ENCODE data around the gene IFI16. TPM values are rescaled to one million over a fixed set of nuclear protein-coding genes. Genes with fewer than 3 reads are reported as not detected.
A peak's percentile ranks its signal among the peaks of the same experiment; 100 is the strongest.

Gene IFI16
- polyA plus RNA-seq (2013, experiment 1 of 2), result 194 TPM
- 191 TPM for polyA plus RNA-seq (2013, experiment 2 of 2)

GRCh38 chr1:159009704-159010361 lies at the start of gene IFI16:
Gene IFI16, plus strand, starts transcription at chr1:159009907. Its CDS starts 4,774 bp downstream, at chr1:159014681.
- Histone ChIP-seq H3K9ac (ENCODE audit: low read length) (peak within 1 kb of the TSS; percentile 99), H4K8ac (ENCODE audit: low read length) (peak within 1 kb of the TSS; percentile 84), H3K4me2 (ENCODE audit: low read length, poor library complexity, severe bottlenecking) (peak within 1 kb of the TSS; percentile 30), H3K4me1 (ENCODE audit: control insufficient read depth, insufficient read depth, low read depth, low read length) (peaks cover 5% of the 10 kb centered on the region), H3K79me1 (replicated peaks; ENCODE audit: low read length, poor library complexity, severe bottlenecking) (peaks cover 9% of the 10 kb centered on the region), H3K4ac (ENCODE audit: low read depth in 1 of 2, low read length in 2 of 2) (peak within 1 kb of the TSS; percentile 66 to 94), H3K4me3 (ENCODE audit: insufficient read depth in 1 of 2, low read depth in 1 of 2, low read length in 2 of 2) (peak within 1 kb of the TSS in 1 of 2 experiments; percentile 86), H3K27me3 (ENCODE audit: control insufficient read depth in 1 of 2, insufficient read depth in 1 of 2, low read length in 2 of 2) (no peaks in the 10 kb centered on the region), H2BK120ac (ENCODE audit: low read depth, low read length) (no peak within 1 kb of the TSS), H3K36me3 (ENCODE audit: control insufficient read depth in 1 of 2, insufficient read depth in 2 of 2, low read depth in 1 of 2, low read length in 2 of 2) (peaks cover 0 to 35% of the 10 kb centered on the region in 2 experiments), H3K14ac (ENCODE audit: low read length in 2 of 2) (no peak within 1 kb of the TSS), H2BK15ac (ENCODE audit: low read depth, poor library complexity, severe bottlenecking) (no peak within 1 kb of the TSS), H2AK5ac (ENCODE audit: low read length, severe bottlenecking) (no peak within 1 kb of the TSS), H3K23ac (ENCODE audit: low read length in 2 of 2) (no peak within 1 kb of the TSS), H3K9me3 (ENCODE audit: control insufficient read depth, low read length) (no peaks in the 10 kb centered on the region), H2BK12ac (ENCODE audit: low read length in 2 of 2) (peak within 1 kb of the TSS in 1 of 2 experiments; percentile 83), H2AFZ (ENCODE audit: low read depth, low read length) (no peak within 1 kb of the TSS), H2BK5ac (ENCODE audit: low read depth, low read length, poor library complexity, severe bottlenecking) (peak within 1 kb of the TSS; percentile 53), H3K27ac (ENCODE audit: low read length, poor library complexity, severe bottlenecking) (peak within 1 kb of the TSS; percentile 87), H3K18ac (ENCODE audit: low read depth in 1 of 2, low read length in 2 of 2) (peak within 1 kb of the TSS; percentile 37 to 91), H4K91ac (ENCODE audit: low read length) (no peak within 1 kb of the TSS)
- DNase-seq, result peak; percentile 97
- 15% methylated on average over 5 of the region's 5 CpGs for WGBS

- 94% methylated on average over 1 of the region's 1 CpG for WGBS
- H3K4me2 ChIP-seq (ENCODE audit: low read length, poor library complexity, severe bottlenecking), result no peak overlapping the region
- H2BK120ac ChIP-seq (ENCODE audit: low read depth, low read length), result no peak overlapping the region
Observed at GRCh38 chr1:158961178-158961577, 48.5 kb upstream of the IFI16 start.

GRCh38 chr1:158962983-158963382 lies 46.7 kb upstream of the IFI16 start:
- H3K79me1 ChIP-seq (replicated peaks; ENCODE audit: low read length, poor library complexity, severe bottlenecking), result no peaks in the 10 kb centered on the region
- no peak overlapping the region for H3K4me3 ChIP-seq (ENCODE audit: insufficient read depth in 1 of 2, low read depth in 1 of 2, low read length in 2 of 2)
- no peak overlapping the region for H4K8ac ChIP-seq (ENCODE audit: low read length)
- no peak for DNase-seq
- H3K36me3 ChIP-seq (ENCODE audit: control insufficient read depth in 1 of 2, insufficient read depth in 2 of 2, low read depth in 1 of 2, low read length in 2 of 2), result no peaks in the 10 kb centered on the region
- no peaks in the 10 kb centered on the region for H3K9me3 ChIP-seq (ENCODE audit: control insufficient read depth, low read length)
- H2AK5ac ChIP-seq (ENCODE audit: low read length, severe bottlenecking), result no peak overlapping the region
- H3K4me2 ChIP-seq (ENCODE audit: low read length, poor library complexity, severe bottlenecking), result no peak overlapping the region
- no peak overlapping the region for H3K4ac ChIP-seq (ENCODE audit: low read depth in 1 of 2, low read length in 2 of 2)
- H2BK5ac ChIP-seq (ENCODE audit: low read depth, low read length, poor library complexity, severe bottlenecking), result no peak overlapping the region
- no peak overlapping the region for H3K9ac ChIP-seq (ENCODE audit: low read length)
- H2BK12ac ChIP-seq (ENCODE audit: low read length in 2 of 2), result no peak overlapping the region
- H3K14ac ChIP-seq (ENCODE audit: low read length in 2 of 2), result no peak overlapping the region
- no peak overlapping the region for H2BK120ac ChIP-seq (ENCODE audit: low read depth, low read length)
- no peak overlapping the region for H2AFZ ChIP-seq (ENCODE audit: low read depth, low read length)
- no peak overlapping the region for H3K27ac ChIP-seq (ENCODE audit: low read length, poor library complexity, severe bottlenecking)
- no peak overlapping the region for H3K23ac ChIP-seq (ENCODE audit: low read length in 2 of 2)
- H3K27me3 ChIP-seq (ENCODE audit: control insufficient read depth in 1 of 2, insufficient read depth in 1 of 2, low read length in 2 of 2), result no peaks in the 10 kb centered on the region
- no peak overlapping the region for H2BK15ac ChIP-seq (ENCODE audit: low read depth, poor library complexity, severe bottlenecking)
- H4K91ac ChIP-seq (ENCODE audit: low read length), result no peak overlapping the region
- no peak overlapping the region for H3K18ac ChIP-seq (ENCODE audit: low read depth in 1 of 2, low read length in 2 of 2)
- WGBS, result 41% methylated on average over 5 of the region's 5 CpGs
- H3K4me1 ChIP-seq (ENCODE audit: control insufficient read depth, insufficient read depth, low read depth, low read length), result no peaks in the 10 kb centered on the region

More at GRCh38 chr1:158961178-158961577, 48.5 kb upstream of the IFI16 start:
- H3K36me3 ChIP-seq (ENCODE audit: control insufficient read depth in 1 of 2, insufficient read depth in 2 of 2, low read depth in 1 of 2, low read length in 2 of 2), result no peaks in the 10 kb centered on the region
- H2BK12ac ChIP-seq (ENCODE audit: low read length in 2 of 2), result no peak overlapping the region
- no peak overlapping the region for H3K9ac ChIP-seq (ENCODE audit: low read length)
- H3K27me3 ChIP-seq (ENCODE audit: control insufficient read depth in 1 of 2, insufficient read depth in 1 of 2, low read length in 2 of 2), result no peaks in the 10 kb centered on the region
- no peak overlapping the region for H2AK5ac ChIP-seq (ENCODE audit: low read length, severe bottlenecking)
- no peak overlapping the region for H3K18ac ChIP-seq (ENCODE audit: low read depth in 1 of 2, low read length in 2 of 2)
- H2BK15ac ChIP-seq (ENCODE audit: low read depth, poor library complexity, severe bottlenecking), result no peak overlapping the region
- H3K9me3 ChIP-seq (ENCODE audit: control insufficient read depth, low read length), result no peaks in the 10 kb centered on the region
- no peak overlapping the region for H3K4me3 ChIP-seq (ENCODE audit: insufficient read depth in 1 of 2, low read depth in 1 of 2, low read length in 2 of 2)
- no peak overlapping the region for H3K4ac ChIP-seq (ENCODE audit: low read depth in 1 of 2, low read length in 2 of 2)
- H3K27ac ChIP-seq (ENCODE audit: low read length, poor library complexity, severe bottlenecking), result no peak overlapping the region
- H2BK5ac ChIP-seq (ENCODE audit: low read depth, low read length, poor library complexity, severe bottlenecking), result no peak overlapping the region
- H3K23ac ChIP-seq (ENCODE audit: low read length in 2 of 2), result no peak overlapping the region
- no peak overlapping the region for H4K8ac ChIP-seq (ENCODE audit: low read length)
- H2AFZ ChIP-seq (ENCODE audit: low read depth, low read length), result no peak overlapping the region
- no peak overlapping the region for H4K91ac ChIP-seq (ENCODE audit: low read length)
- no peaks in the 10 kb centered on the region for H3K4me1 ChIP-seq (ENCODE audit: control insufficient read depth, insufficient read depth, low read depth, low read length)
- H3K14ac ChIP-seq (ENCODE audit: low read length in 2 of 2), result no peak overlapping the region
- no peaks in the 10 kb centered on the region for H3K79me1 ChIP-seq (replicated peaks; ENCODE audit: low read length, poor library complexity, severe bottlenecking)
- DNase-seq, result no peak

- Histone ChIP-seq H2AK5ac (ENCODE audit: low read length, severe bottlenecking) (no peak overlapping the region), H2BK120ac (ENCODE audit: low read depth, low read length) (no peak overlapping the region), H3K4me3 (ENCODE audit: insufficient read depth in 1 of 2, low read depth in 1 of 2, low read length in 2 of 2) (no peak overlapping the region), H3K27ac (ENCODE audit: low read length, poor library complexity, severe bottlenecking) (no peak overlapping the region), H3K79me1 (replicated peaks; ENCODE audit: low read length, poor library complexity, severe bottlenecking) (no peaks in the 10 kb centered on the region), H3K14ac (ENCODE audit: low read length in 2 of 2) (no peak overlapping the region), H3K27me3 (ENCODE audit: control insufficient read depth in 1 of 2, insufficient read depth in 1 of 2, low read length in 2 of 2) (no peaks in the 10 kb centered on the region), H3K36me3 (ENCODE audit: control insufficient read depth in 1 of 2, insufficient read depth in 2 of 2, low read depth in 1 of 2, low read length in 2 of 2) (no peaks in the 10 kb centered on the region), H3K4ac (ENCODE audit: low read depth in 1 of 2, low read length in 2 of 2) (no peak overlapping the region), H4K91ac (ENCODE audit: low read length) (no peak overlapping the region), H2AFZ (ENCODE audit: low read depth, low read length) (no peak overlapping the region), H3K9me3 (ENCODE audit: control insufficient read depth, low read length) (no peaks in the 10 kb centered on the region), H2BK12ac (ENCODE audit: low read length in 2 of 2) (no peak overlapping the region), H3K4me2 (ENCODE audit: low read length, poor library complexity, severe bottlenecking) (no peak overlapping the region), H3K9ac (ENCODE audit: low read length) (no peak overlapping the region), H3K4me1 (ENCODE audit: control insufficient read depth, insufficient read depth, low read depth, low read length) (no peaks in the 10 kb centered on the region), H2BK15ac (ENCODE audit: low read depth, poor library complexity, severe bottlenecking) (no peak overlapping the region), H3K18ac (ENCODE audit: low read depth in 1 of 2, low read length in 2 of 2) (no peak overlapping the region), H2BK5ac (ENCODE audit: low read depth, low read length, poor library complexity, severe bottlenecking) (no peak overlapping the region), H4K8ac (ENCODE audit: low read length) (no peak overlapping the region), H3K23ac (ENCODE audit: low read length in 2 of 2) (no peak overlapping the region)
- no peak for DNase-seq
- WGBS, result 70% methylated on average over 3 of the region's 3 CpGs
Observed at GRCh38 chr1:158969166-158969565, 40.5 kb upstream of the IFI16 start.

Data from mesenchymal stem cell (in vitro differentiated cells and primary cell).